Fibroblast of upper back skin (primary cell): ENCODE measurements around the gene AHDC1.
"Not testable (repeated sequence)": the region's sequence is repeated elsewhere in the genome, so short reads cannot be mapped to it uniquely, and the experiment has no call there.

Experiments used
- DNase-seq: peaks from one replicate; pipeline ENCODE4 v3.0.0-alpha.2; 2013

AHDC1 gene

DNA sequence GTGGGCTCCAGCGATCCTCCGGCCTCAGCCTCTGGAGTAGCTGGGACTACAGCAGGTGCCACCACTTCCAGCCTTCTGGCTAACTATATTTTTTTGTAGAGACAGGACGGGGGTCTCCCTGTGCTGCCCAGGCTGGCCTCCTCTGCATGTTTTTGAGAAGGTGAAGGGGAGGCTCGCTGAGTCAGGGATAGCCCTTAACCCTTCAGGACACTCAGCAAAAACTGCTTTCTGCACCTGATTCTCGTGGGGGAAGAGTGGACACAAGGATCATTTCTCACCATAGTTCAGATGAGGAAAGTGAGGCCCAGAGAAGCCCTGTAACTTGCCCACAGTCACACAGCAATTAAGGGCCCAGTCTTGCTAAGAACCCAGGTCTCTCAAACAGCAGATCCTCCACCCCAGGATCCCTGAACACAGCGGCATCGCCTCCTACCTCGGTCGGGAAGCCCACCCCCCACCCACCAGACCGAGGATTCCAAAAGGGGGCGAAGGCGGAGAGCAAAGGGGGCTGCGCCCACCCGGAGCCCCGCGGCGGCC is 29.8 kb upstream of the AHDC1 start:
- DNase-seq = no peak

DNA sequence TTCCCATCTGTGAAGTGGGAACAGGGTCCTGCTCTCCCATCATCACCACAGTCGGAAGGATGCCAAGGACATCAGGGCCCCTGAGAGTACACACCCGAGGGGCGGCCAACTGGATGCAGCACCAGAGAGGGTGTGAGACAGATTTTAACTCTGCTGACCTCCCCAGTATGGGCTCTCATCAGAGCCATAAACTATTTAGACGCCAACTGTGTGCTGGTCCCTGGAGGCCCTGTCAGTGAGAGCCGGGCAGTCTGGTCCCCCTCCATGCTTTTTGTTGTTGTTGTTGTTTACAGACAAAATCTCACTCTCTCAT is 29.3 kb upstream of the AHDC1 start:
- DNase-seq = no peak

DNA sequence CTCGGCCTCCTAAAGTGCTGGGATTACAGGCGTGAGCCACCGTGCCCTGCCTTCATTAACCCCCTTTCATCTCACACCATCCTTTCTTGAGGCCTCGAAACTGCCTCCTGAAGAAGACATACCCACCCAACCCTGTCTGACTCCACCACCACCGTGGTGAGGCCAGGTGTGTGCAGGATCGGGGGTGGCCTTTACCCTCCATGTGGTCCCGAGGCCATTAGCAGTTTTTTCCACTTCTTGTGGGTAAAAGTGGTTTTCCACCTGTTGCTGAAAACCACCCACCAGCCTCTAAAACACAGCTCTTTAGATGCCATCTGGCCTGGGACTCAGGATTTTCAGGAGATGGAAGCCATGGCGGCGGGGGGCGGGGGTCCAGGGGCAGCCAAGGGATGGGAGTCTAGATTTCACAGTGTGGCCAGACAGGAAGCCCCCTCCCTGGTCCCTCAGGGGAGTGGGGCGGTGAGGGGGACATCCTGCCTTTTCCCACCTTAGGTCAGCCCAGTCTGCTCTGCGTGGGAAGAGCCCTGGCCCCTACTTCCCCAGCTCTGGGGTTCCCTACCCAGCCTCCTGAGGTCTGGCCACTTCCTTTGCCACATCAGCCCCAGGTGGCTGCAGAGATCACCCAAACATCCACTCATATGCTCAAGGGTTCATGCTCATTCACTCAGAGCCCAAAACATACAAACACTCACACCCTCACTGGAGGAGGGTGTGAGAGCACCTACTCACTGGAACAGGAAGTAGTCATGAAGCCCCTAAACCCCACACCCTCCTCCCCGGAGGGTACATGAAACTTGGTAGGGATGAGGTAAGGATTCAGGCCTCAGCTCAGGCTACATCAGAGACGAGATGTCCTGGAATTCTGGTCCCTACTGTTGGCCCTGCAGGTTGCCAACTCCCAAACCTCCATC is 28.7 kb upstream of the AHDC1 start:
- no peak for DNase-seq

DNA sequence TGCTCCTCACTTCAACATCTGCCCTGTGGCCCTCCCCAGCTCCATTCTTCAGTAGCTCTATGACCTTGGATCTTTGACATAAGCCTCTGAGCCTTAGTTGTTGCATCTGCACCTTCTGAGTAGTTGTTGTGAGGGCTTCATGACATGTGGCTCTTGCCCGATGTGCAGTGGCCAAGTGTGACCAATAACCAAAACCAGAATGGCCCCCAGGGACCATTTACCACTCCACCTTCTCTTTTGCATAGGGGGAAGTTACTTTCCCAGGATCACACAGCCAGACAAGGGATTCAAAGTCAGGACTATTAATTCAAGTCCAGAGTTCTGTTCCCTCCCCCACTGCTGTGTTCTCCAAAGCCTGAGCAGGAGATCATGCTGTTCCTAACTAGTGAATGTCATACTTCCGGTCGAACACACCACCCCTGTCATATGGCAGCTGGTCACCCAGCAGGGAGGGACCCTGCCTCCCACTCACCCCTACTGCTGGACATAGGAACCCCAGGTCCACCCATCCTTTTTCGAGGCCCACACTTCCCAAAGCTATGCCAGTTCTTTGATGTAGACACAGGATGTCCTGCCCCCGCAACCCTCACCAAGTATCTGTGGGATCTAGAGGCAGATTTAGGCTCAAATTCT is 27.0 kb upstream of the AHDC1 start:
- DNase-seq = no peak

DNA sequence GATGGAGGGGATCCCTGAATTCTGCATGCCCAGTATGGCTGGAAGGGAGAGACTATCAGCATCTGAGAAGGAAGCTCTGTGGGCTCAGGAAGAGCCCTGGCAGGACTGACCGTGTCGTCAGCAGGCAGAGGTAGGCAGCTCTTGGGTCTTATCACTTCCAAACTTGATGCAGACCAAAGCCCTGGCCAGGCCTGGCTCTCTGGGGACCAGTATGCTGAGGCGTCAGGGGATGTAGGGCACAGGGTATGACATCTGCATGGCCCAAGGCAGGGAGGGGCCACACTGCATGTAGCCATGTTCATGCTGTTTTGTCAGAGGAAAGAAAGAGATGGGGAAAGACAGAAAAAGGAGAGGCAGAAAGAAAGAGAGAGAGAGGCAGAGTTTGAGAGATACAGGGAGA is 24.8 kb upstream of the AHDC1 start:
- DNase-seq = no peak

DNA sequence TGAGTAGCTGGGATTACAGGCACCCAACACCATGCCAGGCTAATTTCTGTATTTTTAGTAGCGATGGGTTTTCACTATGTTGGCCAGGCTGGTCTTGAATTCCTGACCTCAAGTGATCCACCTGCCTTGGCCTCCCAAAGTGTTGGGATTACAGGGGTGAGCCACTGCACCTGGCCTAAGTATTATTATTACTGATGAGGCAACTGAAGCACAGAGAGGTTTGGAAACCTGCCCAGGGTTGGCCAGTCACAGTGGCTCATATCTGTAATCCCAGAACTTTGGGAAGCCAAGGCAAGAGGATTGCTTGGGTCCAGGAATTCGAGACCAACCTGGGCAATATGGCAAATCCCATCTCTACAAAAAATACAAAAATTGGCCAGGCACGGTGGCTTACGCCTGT is 23.8 kb upstream of the AHDC1 start:
- DNase-seq = not testable (repeated sequence)

DNA sequence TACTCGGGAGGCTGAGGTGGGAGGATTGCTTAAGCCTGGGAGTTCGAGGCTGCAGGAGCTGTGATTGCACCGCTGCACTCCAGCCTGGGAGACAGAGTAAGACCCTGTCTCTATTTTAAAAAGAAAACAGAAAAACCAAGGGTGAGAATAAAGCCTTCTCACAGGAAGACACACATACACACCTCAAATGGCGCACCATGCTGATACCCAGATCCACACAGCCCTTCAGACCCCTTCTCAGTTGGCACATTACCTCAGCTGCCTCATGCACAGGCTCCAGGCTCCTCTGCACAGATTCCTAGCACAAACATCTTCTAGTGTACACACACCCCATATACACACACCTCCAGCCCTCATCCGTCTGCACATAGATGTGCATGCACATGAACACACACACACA is 23.1 kb upstream of the AHDC1 start:
- no peak for DNase-seq

DNA sequence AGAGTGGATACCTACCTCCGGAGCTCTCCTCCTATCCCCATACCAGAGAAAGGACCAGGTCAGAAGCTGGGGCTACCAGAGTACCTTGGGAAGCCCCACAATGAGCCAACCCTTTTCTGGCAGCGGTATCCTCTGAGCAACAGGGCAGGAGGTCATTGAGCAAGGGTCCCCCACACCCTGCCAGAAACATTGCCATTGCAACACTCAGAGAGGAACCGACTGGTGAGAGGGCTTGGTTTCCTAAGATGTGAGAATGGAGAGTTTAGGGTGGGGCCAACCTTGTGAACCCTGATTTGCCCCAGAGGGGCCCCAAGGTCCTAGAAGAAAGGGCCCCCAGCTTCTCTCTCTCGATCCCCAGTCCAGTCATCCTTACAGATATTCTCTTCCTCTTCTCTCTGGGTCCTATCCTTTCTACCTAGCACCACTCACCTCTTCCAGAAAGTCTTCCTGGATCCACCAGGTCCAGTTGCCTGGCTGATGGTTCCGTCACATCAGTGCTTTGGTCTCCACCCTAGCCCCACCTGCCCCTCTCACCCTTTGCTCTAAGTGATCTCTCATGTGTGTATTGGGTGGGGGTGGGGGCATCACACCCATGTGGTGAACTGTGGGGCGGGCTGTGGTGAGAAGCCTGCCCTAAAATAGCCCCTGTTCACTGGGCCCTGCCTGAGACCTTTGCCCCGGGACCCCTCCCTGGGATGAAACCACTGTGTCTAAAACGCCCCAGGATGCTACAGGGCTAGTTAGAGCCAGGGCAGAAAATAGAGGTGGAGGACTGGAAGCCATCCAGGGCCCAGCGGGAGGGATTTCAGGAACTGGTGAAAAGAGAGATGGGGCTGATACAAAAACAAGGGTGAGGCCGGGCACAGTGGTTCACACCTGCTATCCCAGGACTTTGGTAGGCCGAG is 22.3 kb upstream of the AHDC1 start:
- DNase-seq = no peak

DNA sequence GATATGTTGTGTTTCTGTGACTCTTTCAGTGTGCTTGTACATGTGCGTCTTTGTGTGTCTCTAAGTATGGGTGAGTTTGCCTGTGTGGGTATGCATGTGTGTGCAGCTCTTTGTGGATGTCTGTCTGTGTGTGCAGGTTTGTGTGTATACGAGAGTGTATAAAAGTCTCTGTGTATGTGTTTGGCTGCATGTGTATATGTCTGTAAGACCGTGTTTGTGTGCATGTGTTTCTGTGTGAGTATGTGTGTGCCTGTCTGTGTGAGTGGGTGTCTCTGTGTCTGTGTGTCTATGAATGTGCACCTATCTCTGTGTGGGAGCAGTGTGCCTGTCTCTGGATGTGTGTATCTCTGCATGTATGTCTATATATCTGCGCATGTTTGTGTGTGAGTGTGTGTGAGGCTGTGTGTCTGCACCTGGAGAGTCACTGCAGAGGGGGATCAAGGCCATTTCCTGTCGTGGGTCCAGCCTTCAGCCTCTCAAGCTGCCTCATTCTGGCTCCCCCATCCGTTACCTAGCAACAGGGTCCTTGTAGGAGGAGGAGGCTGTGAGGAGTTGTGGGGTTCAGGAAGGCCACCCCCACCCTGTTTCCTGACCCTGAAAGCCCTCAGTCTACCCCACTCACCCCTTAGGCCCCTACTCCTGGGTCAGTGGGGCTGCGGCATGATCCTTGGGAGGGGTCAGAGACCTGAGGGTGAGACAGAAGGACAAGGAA is 20.7 kb upstream of the AHDC1 start:
- no peak for DNase-seq

DNA sequence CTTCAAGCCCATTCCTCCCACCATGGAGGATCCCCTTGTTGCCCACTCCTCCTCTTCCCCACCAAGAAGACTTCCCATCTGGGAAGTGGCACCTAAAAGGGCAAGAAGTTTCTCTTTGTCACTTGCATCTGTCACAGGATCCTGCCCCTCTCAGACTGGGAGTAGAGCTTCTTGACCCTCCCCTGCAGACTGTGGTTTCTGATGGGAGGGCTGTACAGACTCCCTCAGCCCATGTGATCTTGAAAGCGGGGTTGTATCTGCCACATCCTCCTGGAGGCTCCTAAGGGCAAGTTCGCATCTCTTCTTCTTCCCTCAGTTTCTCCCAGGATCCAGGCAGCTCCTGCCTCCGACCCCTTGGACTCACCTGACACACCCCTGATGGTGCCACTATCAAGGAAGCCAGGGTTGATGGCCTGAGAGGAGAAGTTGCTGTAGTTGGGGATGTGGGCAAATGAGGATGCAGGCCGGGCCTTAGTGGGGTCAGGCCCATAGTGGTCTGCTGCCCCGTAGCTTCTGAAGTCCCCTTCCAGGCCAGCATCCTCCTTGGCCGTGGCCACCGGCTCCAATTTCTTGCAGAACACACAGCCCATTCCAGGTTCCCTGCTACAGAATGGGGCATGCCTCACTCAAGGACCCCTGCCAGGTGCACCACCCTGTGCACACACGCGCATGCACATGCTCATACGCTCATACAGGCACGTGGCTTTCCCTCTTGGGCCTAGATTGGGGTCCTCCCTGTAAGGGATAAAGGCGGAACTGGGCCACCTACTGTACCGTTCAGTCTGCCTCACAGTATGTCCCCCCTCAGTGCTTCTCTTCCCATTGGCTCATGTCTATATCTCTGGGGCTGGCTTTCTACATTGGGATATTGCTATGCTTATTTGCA is 19.6 kb upstream of the AHDC1 start:
- no peak for DNase-seq

DNA sequence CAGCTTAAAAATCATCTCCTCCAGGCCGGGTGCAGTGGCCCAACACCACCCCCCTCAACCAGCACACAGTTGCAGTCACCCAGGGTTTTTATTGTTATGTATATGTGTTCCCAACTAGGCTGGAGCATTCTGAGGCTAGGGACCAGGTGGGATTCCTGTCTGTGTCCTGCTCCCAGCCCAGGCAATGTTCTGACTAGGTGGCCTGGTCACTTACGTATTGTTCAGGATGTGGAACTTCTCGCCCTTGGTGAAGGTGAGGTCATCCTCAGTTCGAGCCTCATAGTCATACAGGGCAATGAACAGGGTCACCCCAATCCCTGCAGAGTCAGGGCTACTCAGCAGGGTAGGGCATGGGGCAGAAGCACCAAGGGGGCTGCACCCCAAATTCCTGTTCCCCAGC is 18.9 kb upstream of the AHDC1 start:
- no peak for DNase-seq

DNA sequence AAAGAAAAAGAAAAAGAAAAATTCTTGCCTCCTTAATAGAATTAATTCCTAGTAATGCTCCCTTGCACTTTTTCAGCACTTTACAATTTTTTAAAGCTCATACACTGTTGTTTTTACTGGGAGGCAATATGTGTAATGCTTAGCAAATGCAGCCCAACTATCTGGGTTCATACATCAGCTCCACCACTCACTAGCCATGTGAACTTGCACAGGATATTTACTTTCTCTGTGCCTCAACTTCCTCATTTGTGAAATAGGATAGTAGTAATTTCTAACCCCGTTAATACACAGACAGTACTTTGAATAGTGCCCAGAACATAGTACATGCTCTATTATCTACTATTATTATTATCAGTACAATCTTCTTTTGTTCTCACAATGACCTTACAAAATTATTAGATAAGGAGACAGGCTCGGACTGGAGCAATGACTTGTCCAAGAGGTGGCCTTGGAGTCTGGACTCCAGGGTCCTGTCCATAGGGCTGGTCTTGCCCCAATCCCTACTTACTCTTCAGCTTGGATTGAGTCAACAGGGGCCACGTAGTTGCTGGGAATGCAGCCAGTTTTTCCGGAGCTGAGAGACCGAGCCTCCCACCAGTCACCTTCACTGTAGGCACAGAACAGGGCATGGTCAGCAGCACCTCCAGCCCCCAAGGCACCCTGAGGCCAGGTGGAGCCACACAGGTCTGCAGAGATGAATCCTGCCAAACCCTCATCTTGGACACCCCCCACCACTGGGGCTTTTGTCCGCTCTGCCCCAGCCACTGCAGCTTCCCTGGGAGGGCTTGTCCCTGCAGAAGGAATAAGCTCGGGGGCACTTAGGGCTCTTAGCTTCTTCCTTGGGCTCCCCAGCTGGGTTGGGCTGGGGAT is 17.3 kb upstream of the AHDC1 start:
- peak; percentile 32 for DNase-seq

DNA sequence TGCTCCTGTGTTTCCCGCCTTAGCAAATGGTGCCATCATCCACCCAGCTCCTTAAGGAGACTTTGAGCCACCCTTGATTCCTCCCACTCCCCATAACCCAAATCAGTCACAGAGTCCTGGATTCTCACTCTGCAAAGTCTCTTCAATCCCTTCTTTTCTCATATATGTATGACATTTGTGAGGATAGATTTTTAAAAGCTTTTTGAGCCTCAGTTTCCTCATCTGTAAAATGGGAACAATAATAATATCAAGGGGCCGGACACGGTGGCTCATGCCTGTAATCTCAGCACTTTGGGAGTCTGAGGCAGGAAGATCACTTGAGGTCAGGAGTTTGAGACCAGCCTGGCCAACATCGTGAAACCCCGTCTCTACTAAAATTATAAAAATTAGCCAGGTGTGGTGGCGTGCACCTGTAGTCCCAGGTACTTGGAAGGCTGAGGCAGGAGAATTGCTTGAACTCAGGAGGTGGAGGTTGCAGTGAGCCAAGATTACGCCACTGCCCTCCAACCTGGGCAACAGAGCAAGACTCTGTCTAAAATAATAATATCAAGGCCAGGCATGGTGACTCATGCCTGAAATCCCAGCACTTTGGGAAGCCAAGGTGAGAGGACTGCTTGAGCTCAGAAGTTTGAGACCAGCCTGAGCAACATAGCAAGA is 16.0 kb upstream of the AHDC1 start:
- DNase-seq = not testable (repeated sequence)

DNA sequence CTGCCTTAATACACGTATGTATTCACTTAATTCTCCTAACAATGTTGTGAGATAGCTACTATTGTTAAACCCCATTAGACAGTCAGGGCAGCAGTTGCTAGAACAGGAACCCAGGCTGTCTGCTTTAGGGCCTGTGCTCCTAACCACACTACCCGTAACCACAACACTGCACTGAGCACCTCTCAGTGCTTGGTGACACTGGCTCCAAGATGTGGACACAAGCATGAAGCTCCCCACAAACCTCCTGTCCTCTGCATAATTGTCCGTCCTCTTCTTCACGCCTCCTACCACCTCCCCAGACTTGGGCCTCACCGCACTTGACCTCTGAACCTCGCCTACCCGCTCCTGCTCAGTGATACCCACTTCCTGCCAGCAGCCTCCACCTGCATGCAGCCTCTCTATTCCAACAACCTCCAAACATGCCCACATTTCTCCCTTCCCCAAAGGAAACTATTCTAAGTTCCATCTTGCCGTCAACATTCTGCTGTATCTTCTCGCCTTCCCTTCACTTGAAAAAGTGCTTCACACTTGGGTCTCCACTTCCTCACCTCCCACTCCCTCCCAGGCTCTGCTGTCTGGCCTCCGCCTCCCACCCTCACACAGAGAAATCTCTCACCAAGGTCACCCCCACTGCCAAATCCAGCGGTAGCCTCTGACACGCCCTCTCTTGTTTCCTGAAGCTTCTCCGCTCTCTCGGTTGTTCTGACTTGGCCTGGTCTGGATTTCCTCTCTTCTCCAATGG is 14.6 kb upstream of the AHDC1 start:
- no peak for DNase-seq

DNA sequence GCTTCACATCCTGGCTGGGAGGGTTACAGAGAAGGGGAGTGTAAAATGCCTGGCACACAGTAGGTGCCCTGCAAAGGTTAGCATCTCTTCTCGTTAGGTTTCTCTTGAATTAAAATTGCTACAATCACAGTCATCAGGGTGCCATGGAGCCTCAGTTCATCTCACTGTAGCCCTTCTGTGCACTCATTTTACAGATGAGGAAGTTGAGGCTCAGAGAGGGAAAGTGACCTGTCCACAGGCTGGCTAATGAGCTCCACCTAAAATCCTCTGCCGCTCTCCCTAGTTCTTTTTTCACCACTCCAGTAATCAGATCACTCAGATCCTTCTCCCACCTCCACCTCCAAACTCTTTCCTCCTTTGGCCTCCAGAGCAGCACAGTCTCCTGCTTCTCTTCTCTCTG is 13.5 kb upstream of the AHDC1 start:
- DNase-seq = no peak

DNA sequence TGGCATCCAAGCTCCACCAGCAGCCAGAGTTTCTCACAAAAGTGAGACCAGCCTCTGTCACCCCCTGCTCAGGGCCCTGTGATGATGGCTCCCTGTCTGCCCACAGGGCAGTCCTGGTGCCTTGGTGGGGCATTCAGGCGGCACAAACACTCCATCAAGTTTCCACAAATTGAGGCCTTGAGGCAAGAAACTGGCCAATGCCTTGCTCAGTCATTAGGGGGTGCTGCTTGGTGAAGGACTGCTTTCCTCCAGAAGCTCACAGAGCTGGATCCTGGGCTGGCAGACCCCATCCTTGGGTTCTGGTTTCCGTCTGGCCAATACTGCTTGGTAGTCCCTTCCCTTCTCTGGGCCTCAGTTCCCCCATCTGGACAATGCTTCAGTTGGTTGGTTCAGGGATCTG is 12.5 kb upstream of the AHDC1 start:
- DNase-seq = no peak

DNA sequence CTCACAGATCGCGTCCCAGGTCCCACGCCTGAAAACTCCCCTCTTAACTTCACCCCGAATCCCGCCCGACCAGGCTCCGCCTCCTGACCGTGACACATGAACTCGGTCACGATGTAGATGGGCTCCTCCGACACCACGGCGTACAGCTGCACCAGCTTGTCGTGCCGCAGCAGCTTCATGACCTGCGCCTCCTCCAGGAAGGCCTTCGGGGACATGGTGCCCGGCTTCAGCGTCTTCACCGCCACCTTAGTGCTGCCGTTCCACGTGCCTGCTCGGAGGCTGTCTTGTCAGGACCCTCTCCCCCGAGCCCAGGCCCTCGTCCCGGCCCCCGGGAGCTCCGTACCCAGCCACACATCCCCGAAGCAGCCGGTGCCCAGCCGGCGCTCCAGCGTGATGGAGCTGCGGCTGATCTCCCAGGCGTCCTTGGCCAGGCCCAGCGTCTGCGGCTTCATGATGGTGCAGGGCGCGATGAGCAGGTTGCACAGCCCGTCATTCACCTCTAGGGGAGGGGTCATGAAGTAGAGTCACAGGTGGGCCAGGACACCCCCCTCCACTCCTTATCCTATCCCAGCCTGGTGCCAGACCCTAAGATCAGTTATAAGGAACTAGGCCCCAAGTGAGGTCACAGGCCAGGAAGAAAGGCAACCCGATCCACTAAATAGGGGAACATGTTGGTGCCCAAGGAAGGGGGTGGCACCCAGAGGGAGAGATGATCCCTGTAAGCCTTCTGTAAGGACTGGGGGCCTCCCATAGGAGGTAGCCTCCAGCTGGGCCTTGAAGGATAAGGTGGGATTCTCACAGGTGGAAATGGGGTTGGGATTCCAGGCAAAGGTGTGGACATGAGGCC is 11.6 kb upstream of the AHDC1 start:
- no peak for DNase-seq

DNA sequence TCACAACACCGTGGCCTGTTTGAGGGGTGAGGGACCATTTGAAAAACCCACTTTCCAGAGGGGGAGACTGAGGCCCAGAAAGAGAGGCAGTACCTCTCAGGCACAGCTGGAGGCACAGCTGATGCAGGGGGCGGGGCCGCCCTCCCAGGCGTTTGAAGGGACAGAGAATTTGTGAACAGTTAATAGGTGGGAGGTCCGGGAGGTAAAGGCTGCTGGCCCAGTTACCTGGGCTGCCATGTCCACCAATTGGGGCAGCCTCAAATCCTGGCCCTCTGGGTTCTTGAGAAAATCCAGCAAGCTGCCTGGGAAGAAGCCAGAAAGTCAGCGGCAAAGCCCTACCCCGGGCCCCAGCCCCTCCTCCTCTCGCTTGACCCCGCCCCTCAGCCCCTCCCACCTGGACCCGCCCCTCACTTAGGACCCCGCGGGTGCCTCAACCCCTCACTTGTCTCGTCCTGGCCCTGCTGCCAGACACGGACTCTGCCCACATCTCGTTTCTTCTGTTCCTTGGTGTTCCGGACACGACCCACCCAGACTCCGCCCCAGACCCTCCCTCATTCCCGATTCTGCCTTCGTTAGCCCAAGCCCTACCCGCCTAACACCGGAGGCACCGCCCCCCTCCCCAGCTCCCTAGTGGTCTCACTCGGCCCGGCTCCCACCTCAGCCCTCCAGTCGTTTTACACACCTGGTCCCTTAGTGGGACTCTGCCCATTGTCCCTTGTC is 10.8 kb upstream of the AHDC1 start:
- DNase-seq = no peak
